ENCODE measurements around the gene HOXA5.

The HOXA5 gene

GRCh38 chr7:27116031-27116961 is 27.2 kb downstream of the HOXA5 start:
- DNase-seq = no peak

GRCh38 chr7:27115221-27116026 is 28.1 kb downstream of the HOXA5 start:
- no peak for DNase-seq

GRCh38 chr7:27114881-27115220 is 28.6 kb downstream of the HOXA5 start:
- DNase-seq = no peak

- DNase-seq = no peak
Measured at GRCh38 chr7:27113991-27114769, 29.3 kb downstream of the HOXA5 start.

GRCh38 chr7:27112955-27113949 is 30.2 kb downstream of the HOXA5 start:
- DNase-seq = no peak

- DNase-seq = no peak
Measured at GRCh38 chr7:27112361-27112760, 31.1 kb downstream of the HOXA5 start.

GRCh38 chr7:27111751-27112277 is 31.7 kb downstream of the HOXA5 start:
- DNase-seq = no peak

GRCh38 chr7:27111042-27111750 is 32.3 kb downstream of the HOXA5 start:
- no peak for DNase-seq

- DNase-seq = no peak
Measured at GRCh38 chr7:27110186-27111031, 33.1 kb downstream of the HOXA5 start.

- DNase-seq = no peak
Measured at GRCh38 chr7:27109466-27110185, 33.9 kb downstream of the HOXA5 start.

- DNase-seq = no peak
Measured at GRCh38 chr7:27108390-27109127, 34.9 kb downstream of the HOXA5 start.

- DNase-seq = no peak
Measured at GRCh38 chr7:27107391-27108381, 35.8 kb downstream of the HOXA5 start.

GRCh38 chr7:27106901-27107240 is 36.6 kb downstream of the HOXA5 start:
- no peak for DNase-seq

GRCh38 chr7:27106181-27106900 is 37.1 kb downstream of the HOXA5 start:
- no peak for DNase-seq

- no peak for DNase-seq
Measured at GRCh38 chr7:27105301-27106031, 38.0 kb downstream of the HOXA5 start.
